ENCODE measurements around the gene BCAS4. TPM values are rescaled to one million over a fixed set of nuclear protein-coding genes. Genes with fewer than 3 reads are reported as not detected.

BCAS4 gene
- total RNA-seq, 3 donors from 2014 or later: 6.6 to 22.2 (median 10.5) TPM

GRCh38 chr20:50784464-50784863, 10.4 kb upstream of the BCAS4 start:
- H3K27me3 ChIP-seq: no peaks in the 10 kb centered on the region
- H3K27ac ChIP-seq: no peak overlapping the region
- intact Hi-C loops (cut with DNase I; ENCODE audit: low total_unique reads): no loop called here
- DNase-seq (ENCODE audit: low spot score in 2 of 2): no peak
- no peaks in the 10 kb centered on the region for H3K9me3 ChIP-seq
- no peaks in the 10 kb centered on the region for H3K36me3 ChIP-seq
- TF ChIP-seq POLR2A (IDR thresholded peaks at IDR 0.05): no peak
- no peak for TF ChIP-seq CTCF (IDR thresholded peaks at IDR 0.05)
- no peak for TF ChIP-seq POLR2AphosphoS5 (IDR thresholded peaks at IDR 0.05)
- H3K4me1 ChIP-seq: no peaks in the 10 kb centered on the region
- no peak overlapping the region for H3K4me3 ChIP-seq

GRCh38 chr20:50786703-50787102, 8.2 kb upstream of the BCAS4 start:
- Histone ChIP-seq H3K27me3 (no peaks in the 10 kb centered on the region), H3K36me3 (no peaks in the 10 kb centered on the region), H3K27ac (no peak overlapping the region), H3K4me3 (no peak overlapping the region), H3K9me3 (no peaks in the 10 kb centered on the region), H3K4me1 (peaks cover 0 to 7% of the 10 kb centered on the region in 2 donors)
- intact Hi-C loops (cut with DNase I; ENCODE audit: low total_unique reads): no loop called here
- no peak for DNase-seq (ENCODE audit: low spot score in 2 of 2)
- no peak for TF ChIP-seq POLR2A (IDR thresholded peaks at IDR 0.05)

- H3K4me1 ChIP-seq: peaks cover 0 to 7% of the 10 kb centered on the region in 2 donors
- no peak for DNase-seq (ENCODE audit: low spot score in 2 of 2)
- no peaks in the 10 kb centered on the region for H3K36me3 ChIP-seq
- no peak overlapping the region for H3K4me3 ChIP-seq
- H3K27ac ChIP-seq: no peak overlapping the region
- H3K9me3 ChIP-seq: no peaks in the 10 kb centered on the region
- H3K27me3 ChIP-seq: no peaks in the 10 kb centered on the region
- no peak for TF ChIP-seq CTCF (IDR thresholded peaks at IDR 0.05)
- no peak for TF ChIP-seq POLR2AphosphoS5 (IDR thresholded peaks at IDR 0.05)
- TF ChIP-seq POLR2A (IDR thresholded peaks at IDR 0.05): no peak
- intact Hi-C loops (cut with DNase I; ENCODE audit: low total_unique reads): no loop called here
Observed at GRCh38 chr20:50787181-50787580, 7.7 kb upstream of the BCAS4 start.

GRCh38 chr20:50788045-50788991, 6.5 kb upstream of the BCAS4 start:
- Histone ChIP-seq H3K4me1 (peaks cover 0 to 7% of the 10 kb centered on the region in 2 donors), H3K36me3 (no peaks in the 10 kb centered on the region), H3K27ac (peak overlapping the region; percentile 52 to 59), H3K4me3 (no peak overlapping the region), H3K9me3 (no peaks in the 10 kb centered on the region), H3K27me3 (no peaks in the 10 kb centered on the region)
- DNase-seq (ENCODE audit: low spot score in 2 of 2): no peak
- intact Hi-C loops (cut with DNase I; ENCODE audit: low total_unique reads): no loop called here
- TF ChIP-seq CTCF (IDR thresholded peaks at IDR 0.05) (peak in 2 of 3 donors; percentile 4 to 51), POLR2A (IDR thresholded peaks at IDR 0.05) (no peak), POLR2AphosphoS5 (IDR thresholded peaks at IDR 0.05) (no peak)

GRCh38 chr20:50789968-50790650, 4.8 kb upstream of the BCAS4 start:
- Histone ChIP-seq H3K27me3 (no peaks in the 10 kb centered on the region), H3K4me1 (peaks cover 0 to 7% of the 10 kb centered on the region in 2 donors), H3K36me3 (no peaks in the 10 kb centered on the region), H3K9me3 (no peaks in the 10 kb centered on the region), H3K27ac (peak overlapping the region; percentile 89 to 92), H3K4me3 (no peak overlapping the region)
- no peak for DNase-seq (ENCODE audit: low spot score in 2 of 2)
- intact Hi-C loops (cut with DNase I; ENCODE audit: low total_unique reads): loop anchor here (10.0 kb wide), 1 partner anchor 145 kb away; the partner anchor contains the start of gene ADNP
- no peak for TF ChIP-seq POLR2A (IDR thresholded peaks at IDR 0.05)
- TF ChIP-seq CTCF (IDR thresholded peaks at IDR 0.05): no peak

All from breast epithelium (tissue), 4 donors.